Activated CD8-positive, alpha-beta T cell treated with anti-CD3 and anti-CD28 coated beads for 36 hours (primary cell): Measurements from ENCODE around the gene DNAAF3. TPM values are rescaled to one million over a fixed set of nuclear protein-coding genes. Genes with fewer than 3 reads are reported as not detected.
A peak's percentile ranks its signal among the peaks of the same experiment; 100 is the strongest.

Source experiments
- ATAC-seq: fragments of 200-7000 bp; cut with Tn5 transposase; one replicate; pipeline ENCODE4 v1.10.0; 2021; ENCODE audit warnings: mild to moderate bottlenecking, moderate library complexity
- CTCF ChIA-PET: fragments of 350-600 bp; sonication (Branson Sonifier 250); formaldehyde crosslinking; loops from one replicate; lab custom pipeline; 2021; ENCODE audit warnings: antibody characterized with exemption; lab: Charles Lee
- POLR2A ChIA-PET: fragments of 350-600 bp; sonication (Branson Sonifier 250); formaldehyde crosslinking; loops from one replicate; lab custom pipeline; 2021; ENCODE audit warnings: antibody characterized with exemption; lab: Charles Lee
- DNase-seq: peaks from one replicate; pipeline ENCODE4 v3.0.0-alpha.2; 2020
- H3K27ac Mint-ChIP-seq: one replicate; pipeline ENCODE4 v1.8.0; 2021; ENCODE audit warnings: mild to moderate bottlenecking, mixed read lengths
- H3K27me3 Mint-ChIP-seq: one replicate; pipeline ENCODE4 v1.8.0; 2021; ENCODE audit warnings: mixed read lengths
- H3K36me3 Mint-ChIP-seq: one replicate; pipeline ENCODE4 v1.8.0; 2021; ENCODE audit warnings: low read depth, mixed read lengths
- H3K4me1 Mint-ChIP-seq: one replicate; pipeline ENCODE4 v1.8.0; 2021; ENCODE audit warnings: low read depth, mixed read lengths
- H3K4me3 Mint-ChIP-seq: one replicate; pipeline ENCODE4 v1.8.0; 2021; ENCODE audit warnings: mild to moderate bottlenecking, moderate library complexity, mixed read lengths
- H3K9me3 Mint-ChIP-seq: one replicate; pipeline ENCODE4 v1.8.0; 2021; ENCODE audit warnings: mixed read lengths
- intact Hi-C: fragments of 100-400 bp; cut with micrococcal nuclease; formaldehyde crosslinking; loops from one replicate; pipeline ENCODE4 v1.10.0; 2022
- total RNA-seq, 2 experiments: library from RNA; stranded (reverse); gene quantifications; one replicate each; pipeline ENCODE4 v1.2.3, GENCODE V29; 2021
- TF ChIP-seq, protein P1 (sequence below): fragments of 200-600 bp; IDR thresholded peaks from one replicate; pipeline ENCODE4 v1.8.0; 2022; ENCODE audit warnings: antibody characterized with exemption, mild to moderate bottlenecking

DNAAF3 gene
- total RNA-seq, 2 experiments from 2014 or later: not detected

DNA sequence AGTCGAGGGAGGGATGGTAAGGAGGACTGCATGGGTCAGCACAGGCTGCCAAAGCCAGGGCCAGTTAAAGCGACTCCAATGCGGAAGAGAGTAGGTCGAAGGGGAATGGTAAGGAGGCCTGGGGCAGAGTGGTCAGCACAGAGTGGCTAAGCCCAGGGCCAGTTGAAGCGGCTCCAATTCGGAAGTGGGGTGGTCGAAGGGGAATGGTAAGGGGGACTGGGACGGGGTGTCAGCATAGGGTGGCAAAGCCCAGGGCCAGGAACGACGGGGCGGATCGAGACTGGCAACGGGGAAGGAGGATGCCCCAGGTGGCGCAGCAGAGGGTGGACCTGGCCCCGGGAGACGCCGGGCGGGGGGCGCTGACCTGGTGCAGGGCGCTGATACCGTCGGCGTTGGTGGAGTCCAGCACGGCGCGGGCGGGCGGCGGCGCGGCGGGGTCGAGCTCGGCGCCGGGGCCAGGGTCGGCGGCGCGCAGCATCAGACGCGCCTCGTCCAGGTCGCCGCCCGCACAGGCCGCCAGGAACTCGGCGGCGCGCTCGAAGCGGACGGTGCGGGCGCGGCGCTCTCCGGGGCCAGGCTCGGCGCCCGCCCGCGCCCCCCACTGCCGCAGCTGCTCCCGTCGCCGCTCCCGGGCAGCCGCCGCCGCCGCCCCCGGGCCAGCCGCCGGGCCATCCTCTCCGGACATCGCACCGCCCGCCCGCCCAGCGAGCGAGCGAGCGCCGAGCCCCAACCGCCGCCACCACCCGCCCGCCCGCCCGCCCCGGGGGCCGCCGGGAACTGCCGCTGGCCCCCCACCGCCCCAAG, 49.4 kb downstream of the DNAAF3 start, which contains the start of gene PPP1R12C:
Gene PPP1R12C (minus strand): TSS at position 779 of the 804 bp plus-strand sequence. CDS start 94 bp downstream, at position 685.
- ChIA-PET POLR2A (interaction anchor here (0.6 to 1.9 kb wide), 5 partner anchors 23 to 805 kb away, joined by 3 to 6 read pairs (median 4); partner anchors contain the start of gene PPP6R1), CTCF (interaction anchor here (0.7 to 1.7 kb wide), 5 partner anchors 16 to 387 kb away, joined by 3 to 5 read pairs (median 4); no protein-coding TSS in a partner anchor)
- intact Hi-C loops: no loop called here
- TF ChIP-seq, protein P1, sequence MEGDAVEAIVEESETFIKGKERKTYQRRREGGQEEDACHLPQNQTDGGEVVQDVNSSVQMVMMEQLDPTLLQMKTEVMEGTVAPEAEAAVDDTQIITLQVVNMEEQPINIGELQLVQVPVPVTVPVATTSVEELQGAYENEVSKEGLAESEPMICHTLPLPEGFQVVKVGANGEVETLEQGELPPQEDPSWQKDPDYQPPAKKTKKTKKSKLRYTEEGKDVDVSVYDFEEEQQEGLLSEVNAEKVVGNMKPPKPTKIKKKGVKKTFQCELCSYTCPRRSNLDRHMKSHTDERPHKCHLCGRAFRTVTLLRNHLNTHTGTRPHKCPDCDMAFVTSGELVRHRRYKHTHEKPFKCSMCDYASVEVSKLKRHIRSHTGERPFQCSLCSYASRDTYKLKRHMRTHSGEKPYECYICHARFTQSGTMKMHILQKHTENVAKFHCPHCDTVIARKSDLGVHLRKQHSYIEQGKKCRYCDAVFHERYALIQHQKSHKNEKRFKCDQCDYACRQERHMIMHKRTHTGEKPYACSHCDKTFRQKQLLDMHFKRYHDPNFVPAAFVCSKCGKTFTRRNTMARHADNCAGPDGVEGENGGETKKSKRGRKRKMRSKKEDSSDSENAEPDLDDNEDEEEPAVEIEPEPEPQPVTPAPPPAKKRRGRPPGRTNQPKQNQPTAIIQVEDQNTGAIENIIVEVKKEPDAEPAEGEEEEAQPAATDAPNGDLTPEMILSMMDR: no peak
- peak within 1 kb of the TSS; percentile 96 for H3K4me3 Mint-ChIP-seq
- peaks cover 24% of the 10 kb centered on the region for H3K4me1 Mint-ChIP-seq
- ATAC-seq (peak; percentile 11), DNase-seq (peak; percentile 11)
- H3K36me3 Mint-ChIP-seq: peaks cover 6% of the 10 kb centered on the region
- no peaks in the 10 kb centered on the region for H3K9me3 Mint-ChIP-seq
- H3K27me3 Mint-ChIP-seq: peaks cover 3% of the 10 kb centered on the region
- peak within 1 kb of the TSS; percentile 93 for H3K27ac Mint-ChIP-seq

DNA sequence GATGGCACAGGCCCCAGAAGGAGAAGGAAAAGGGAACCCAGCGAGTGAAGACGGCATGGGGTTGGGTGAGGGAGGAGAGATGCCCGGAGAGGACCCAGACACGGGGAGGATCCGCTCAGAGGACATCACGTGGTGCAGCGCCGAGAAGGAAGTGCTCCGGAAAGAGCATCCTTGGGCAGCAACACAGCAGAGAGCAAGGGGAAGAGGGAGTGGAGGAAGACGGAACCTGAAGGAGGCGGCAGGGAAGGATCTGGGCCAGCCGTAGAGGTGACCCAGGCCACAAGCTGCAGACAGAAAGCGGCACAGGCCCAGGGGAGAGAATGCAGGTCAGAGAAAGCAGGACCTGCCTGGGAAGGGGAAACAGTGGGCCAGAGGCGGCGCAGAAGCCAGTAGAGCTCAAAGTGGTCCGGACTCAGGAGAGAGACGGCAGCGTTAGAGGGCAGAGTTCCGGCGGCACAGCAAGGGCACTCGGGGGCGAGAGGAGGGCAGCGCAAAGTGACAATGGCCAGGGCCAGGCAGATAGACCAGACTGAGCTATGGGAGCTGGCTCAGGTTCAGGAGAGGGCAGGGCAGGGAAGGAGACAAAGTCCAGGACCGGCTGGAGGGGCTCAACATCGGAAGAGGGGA, 50.1 kb downstream of the DNAAF3 start:
- Mint-ChIP-seq H3K27me3 (peaks cover 2% of the 10 kb centered on the region), H3K27ac (peak overlapping the region; percentile 89), H3K4me3 (peak overlapping the region; percentile 96), H3K4me1 (peaks cover 24% of the 10 kb centered on the region), H3K36me3 (peaks cover 6% of the 10 kb centered on the region), H3K9me3 (no peaks in the 10 kb centered on the region)
- DNase-seq (peak; percentile 72), ATAC-seq (peak; percentile 43)
- intact Hi-C loops: no loop called here
- ChIA-PET CTCF (interaction anchor here (1.4 to 1.6 kb wide), 2 partner anchors 16 to 28 kb away, joined by 3 to 5 read pairs; no protein-coding TSS in a partner anchor), POLR2A (interaction anchor here (0.6 to 1.9 kb wide), 4 partner anchors 29 to 806 kb away, joined by 3 to 6 read pairs (median 4); partner anchors contain the start of gene PPP6R1)
- TF ChIP-seq, protein P1: no peak

DNA sequence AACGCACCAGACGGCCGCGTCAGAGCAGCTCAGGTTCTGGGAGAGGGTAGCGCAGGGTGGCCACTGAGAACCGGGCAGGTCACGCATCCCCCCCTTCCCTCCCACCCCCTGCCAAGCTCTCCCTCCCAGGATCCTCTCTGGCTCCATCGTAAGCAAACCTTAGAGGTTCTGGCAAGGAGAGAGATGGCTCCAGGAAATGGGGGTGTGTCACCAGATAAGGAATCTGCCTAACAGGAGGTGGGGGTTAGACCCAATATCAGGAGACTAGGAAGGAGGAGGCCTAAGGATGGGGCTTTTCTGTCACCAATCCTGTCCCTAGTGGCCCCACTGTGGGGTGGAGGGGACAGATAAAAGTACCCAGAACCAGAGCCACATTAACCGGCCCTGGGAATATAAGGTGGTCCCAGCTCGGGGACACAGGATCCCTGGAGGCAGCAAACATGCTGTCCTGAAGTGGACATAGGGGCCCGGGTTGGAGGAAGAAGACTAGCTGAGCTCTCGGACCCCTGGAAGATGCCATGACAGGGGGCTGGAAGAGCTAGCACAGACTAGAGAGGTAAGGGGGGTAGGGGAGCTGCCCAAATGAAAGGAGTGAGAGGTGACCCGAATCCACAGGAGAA, 50.9 kb downstream of the DNAAF3 start:
- peaks cover 8% of the 10 kb centered on the region for H3K36me3 Mint-ChIP-seq
- no peak for ATAC-seq
- DNase-seq: no peak
- H3K27me3 Mint-ChIP-seq: no peaks in the 10 kb centered on the region
- intact Hi-C loops: no loop called here
- peak overlapping the region; percentile 96 for H3K4me3 Mint-ChIP-seq
- H3K4me1 Mint-ChIP-seq: peaks cover 24% of the 10 kb centered on the region
- no peaks in the 10 kb centered on the region for H3K9me3 Mint-ChIP-seq
- POLR2A ChIA-PET: interaction anchor here (0.6 to 1.9 kb wide), 2 partner anchors 20 to 28 kb away, joined by 3 to 4 read pairs; no protein-coding TSS in a partner anchor
- CTCF ChIA-PET: interaction anchor here (1.1 to 1.5 kb wide), 3 partner anchors 17 to 187 kb away, joined by 3 to 6 read pairs (median 3); no protein-coding TSS in a partner anchor
- TF ChIP-seq, protein P1: no peak
- H3K27ac Mint-ChIP-seq: peak overlapping the region; percentile 89

DNA sequence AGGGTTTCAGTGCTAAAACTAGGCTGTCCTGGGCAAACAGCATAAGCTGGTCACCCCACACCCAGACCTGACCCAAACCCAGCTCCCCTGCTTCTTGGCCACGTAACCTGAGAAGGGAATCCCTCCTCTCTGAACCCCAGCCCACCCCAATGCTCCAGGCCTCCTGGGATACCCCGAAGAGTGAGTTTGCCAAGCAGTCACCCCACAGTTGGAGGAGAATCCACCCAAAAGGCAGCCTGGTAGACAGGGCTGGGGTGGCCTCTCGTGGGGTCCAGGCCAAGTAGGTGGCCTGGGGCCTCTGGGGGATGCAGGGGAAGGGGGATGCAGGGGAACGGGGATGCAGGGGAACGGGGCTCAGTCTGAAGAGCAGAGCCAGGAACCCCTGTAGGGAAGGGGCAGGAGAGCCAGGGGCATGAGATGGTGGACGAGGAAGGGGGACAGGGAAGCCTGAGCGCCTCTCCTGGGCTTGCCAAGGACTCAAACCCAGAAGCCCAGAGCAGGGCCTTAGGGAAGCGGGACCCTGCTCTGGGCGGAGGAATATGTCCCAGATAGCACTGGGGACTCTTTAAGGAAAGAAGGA, 51.8 kb downstream of the DNAAF3 start:
- no peak for DNase-seq
- no peak overlapping the region for H3K27ac Mint-ChIP-seq
- no peaks in the 10 kb centered on the region for H3K9me3 Mint-ChIP-seq
- H3K4me1 Mint-ChIP-seq: peaks cover 24% of the 10 kb centered on the region
- intact Hi-C loops: no loop called here
- H3K27me3 Mint-ChIP-seq: no peaks in the 10 kb centered on the region
- CTCF ChIA-PET: interaction anchor here (1.1 to 1.5 kb wide), 2 partner anchors 27 to 188 kb away, joined by 3 to 6 read pairs; no protein-coding TSS in a partner anchor
- peaks cover 11% of the 10 kb centered on the region for H3K36me3 Mint-ChIP-seq
- TF ChIP-seq, protein P1: no peak
- peak overlapping the region; percentile 96 for H3K4me3 Mint-ChIP-seq
- POLR2A ChIA-PET: no interaction called here
- no peak for ATAC-seq
